LNCaP clone FGC (cell line): ENCODE measurements around the gene SLC10A1.

Source experiments
- DNase-seq: peaks from one replicate; pipeline ENCODE4 v3.0.0-alpha.2; 2011; ENCODE audit warnings: low read depth
- H3K4me3 ChIP-seq: 2 replicates; pipeline ENCODE4 v1.5.1; 2011; ENCODE audit warnings: mild to moderate bottlenecking, low read depth, low read length, control low read depth
- CTCF ChIP-seq: IDR thresholded peaks from 2 replicates; pipeline ENCODE4 v1.5.1; 2012; ENCODE audit warnings: mild to moderate bottlenecking; ENCODE audit not compliant: control insufficient read depth, insufficient read depth; ENCODE audit errors: extremely low read depth

Gene SLC10A1

GRCh38 chr14:69811227-69811867, 14.3 kb upstream of the SLC10A1 start:
- no peak for DNase-seq
- no peak for TF ChIP-seq CTCF
- no peak overlapping the region for H3K4me3 ChIP-seq

DNA sequence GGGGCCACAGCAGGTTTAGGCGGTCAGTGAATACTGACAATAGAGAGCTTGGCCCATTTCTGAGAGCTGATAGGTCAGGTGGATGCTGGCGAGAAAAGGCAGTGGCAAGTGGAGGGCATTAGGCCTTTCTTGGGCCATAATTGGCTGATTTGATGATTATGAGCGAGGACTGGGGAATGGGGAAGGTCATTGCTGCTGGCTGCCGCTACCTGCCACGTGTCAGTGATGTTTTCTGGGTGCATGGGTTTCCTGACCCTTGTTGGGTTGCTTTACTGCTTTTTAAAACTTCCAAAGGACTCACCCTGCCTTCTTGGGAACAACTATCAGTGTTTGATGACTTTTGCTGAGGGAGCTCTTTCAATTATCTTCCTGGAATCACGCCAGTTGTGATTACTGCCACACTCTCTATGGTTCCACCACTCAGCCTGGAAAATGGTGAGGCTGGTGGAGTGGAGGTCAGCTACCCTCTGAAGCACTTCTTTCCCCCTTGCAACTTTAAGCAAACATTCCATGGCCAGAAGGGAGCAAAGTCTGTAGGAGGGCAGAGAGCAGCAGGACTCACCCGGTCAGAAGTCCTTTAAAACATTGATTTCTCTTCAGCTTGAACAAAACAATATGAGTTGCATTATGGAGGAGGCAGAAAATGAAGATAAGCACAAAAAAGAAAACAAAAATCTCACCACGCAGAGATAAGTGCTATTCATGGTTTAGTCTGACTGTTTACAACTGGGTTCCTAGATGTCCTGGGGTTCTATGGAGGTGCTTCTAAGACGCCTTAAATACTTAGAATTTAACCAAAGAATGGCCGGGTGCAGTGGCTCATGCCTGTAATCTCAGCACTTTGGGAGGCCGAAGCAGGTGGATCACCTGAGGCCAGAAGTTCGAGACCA, 12.1 kb upstream of the SLC10A1 start:
- H3K4me3 ChIP-seq = no peak overlapping the region
- TF ChIP-seq CTCF = no peak
- DNase-seq = no peak

DNA sequence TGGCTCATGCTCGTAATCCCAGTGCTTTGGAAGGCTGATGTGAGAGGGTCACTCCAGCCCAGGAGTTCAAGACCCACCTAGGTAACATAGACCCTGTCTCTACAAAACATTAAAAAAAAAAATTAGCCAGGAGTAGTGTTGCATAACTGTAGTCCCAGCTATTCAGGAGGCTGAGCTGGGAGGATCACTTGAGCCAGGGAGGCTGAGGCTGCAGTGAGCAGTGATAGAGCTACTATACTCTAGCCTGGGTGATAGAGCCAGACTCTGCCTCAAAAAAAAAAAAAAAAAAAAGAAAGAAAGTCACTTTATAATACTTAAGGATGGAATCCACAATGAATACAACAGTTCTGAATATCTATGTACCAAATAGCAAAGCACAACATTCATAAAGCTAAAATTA, 10.2 kb upstream of the SLC10A1 start:
- no peak for TF ChIP-seq CTCF
- no peak for DNase-seq
- H3K4me3 ChIP-seq = no peak overlapping the region

DNA sequence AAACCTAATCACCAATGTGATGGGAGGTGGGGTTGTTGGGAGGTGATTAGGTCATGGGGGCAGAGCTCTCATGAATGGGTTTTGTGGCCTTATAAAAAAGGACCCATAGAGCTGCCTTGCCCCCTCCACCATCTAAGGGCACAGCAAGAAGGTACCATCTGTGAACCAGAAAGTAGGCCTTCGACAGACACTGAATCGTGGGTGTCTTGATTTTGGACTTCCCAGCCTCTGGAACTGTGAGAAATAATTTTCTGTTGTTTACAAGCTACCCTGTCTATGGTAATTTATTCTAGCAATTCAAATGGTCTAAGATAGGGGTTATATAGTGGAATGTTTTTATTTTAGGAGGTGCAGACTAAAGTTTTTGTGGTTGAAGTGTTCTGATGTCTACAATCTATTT, 7.9 kb upstream of the SLC10A1 start:
- no peak for TF ChIP-seq CTCF
- H3K4me3 ChIP-seq = no peak overlapping the region
- no peak for DNase-seq

GRCh38 chr14:69803753-69804152, 6.7 kb upstream of the SLC10A1 start:
- no peak for DNase-seq
- no peak overlapping the region for H3K4me3 ChIP-seq

GRCh38 chr14:69798339-69798735, 1.3 kb upstream of the SLC10A1 start:
- no peak for DNase-seq
- no peak for TF ChIP-seq CTCF
- no peak overlapping the region for H3K4me3 ChIP-seq

More at GRCh38 chr14:69803753-69804152, 6.7 kb upstream of the SLC10A1 start:
- no peak for TF ChIP-seq CTCF
